ENCODE data around the gene SBF1.

GRCh38 chr22:50522806-50523438 is 48.1 kb upstream of the SBF1 start:
- no peak for TF ChIP-seq CTCF (IDR thresholded peaks at IDR 0.05)
- TF ChIP-seq POLR2A (IDR thresholded peaks at IDR 0.05), result no peak

All from heart left ventricle (tissue), 13 donors.